Endothelial cell of umbilical vein (primary cell): ENCODE results near the gene NDUFAF8. TPM values are rescaled to one million over a fixed set of nuclear protein-coding genes. Genes with fewer than 3 reads are reported as not detected.
A peak's percentile ranks its signal among the peaks of the same experiment; 100 is the strongest.

ENCODE experiments used
- BruUV-seq: library from RNA; stranded (reverse); fragments of 400-500 nt; replicated peaks from 2 replicates; lab custom pipeline; 2021; lab: Mats Ljungman, UMichigan
- CTCF ChIA-PET: fragments of 300-600, 350-600 bp; sonication (Branson Sonifier 250); formaldehyde crosslinking; loops from one replicate; lab custom pipeline; 2021; ENCODE audit warnings: antibody characterized with exemption, inconsistent platforms; lab: Charles Lee
- POLR2A ChIA-PET: fragments of 300-600, 350-600 bp; sonication (Branson Sonifier 250); formaldehyde crosslinking; loops from one replicate; lab custom pipeline; 2021; ENCODE audit warnings: antibody characterized with exemption, inconsistent platforms; lab: Charles Lee
- DNase-seq: peaks from one replicate; pipeline ENCODE4 v3.0.0-alpha.2; 2011; ENCODE audit warnings: low read depth, low spot score
- FAIRE-seq: peaks from 2 replicates; lab custom pipeline; 2011; peaks lifted over from hg19 to GRCh38; lab: Jason Lieb, UNC
- H2AFZ ChIP-seq: 2 replicates; pipeline ENCODE4 v1.6.0; 2012; ENCODE audit warnings: low read depth, low read length, control low read depth, inconsistent platforms
- H3K27ac ChIP-seq: 2 replicates; pipeline ENCODE4 v1.5.1; 2011; ENCODE audit warnings: low read depth, mild to moderate bottlenecking, control low read depth, low read length, moderate library complexity; ENCODE audit not compliant: insufficient read depth
- H3K27me3 ChIP-seq, 2 experiments: 2 replicates each; pipeline versions ENCODE4 v1.6.0 to v1.6.1; 2011; ENCODE audit warnings: low read length in 2 of 2, mixed read lengths in 1 of 2; ENCODE audit not compliant: control insufficient read depth in 2 of 2, insufficient read depth in 2 of 2
- H3K36me3 ChIP-seq, 2 experiments: 2 replicates in 1 of 2; 3 replicates in 1 of 2; pipeline ENCODE4 v1.5.1; 2011; ENCODE audit warnings: low read length in 2 of 2, mild to moderate bottlenecking in 1 of 2, moderate library complexity in 1 of 2; ENCODE audit not compliant: control insufficient read depth in 2 of 2, insufficient read depth in 2 of 2; ENCODE audit errors: extremely low read depth in 1 of 2
- H3K4me1 ChIP-seq: 3 replicates; pipeline ENCODE4 v1.5.1; 2011; ENCODE audit warnings: mild to moderate bottlenecking, low read length; ENCODE audit not compliant: control insufficient read depth, insufficient read depth; ENCODE audit errors: extremely low read depth
- H3K4me2 ChIP-seq: 2 replicates; pipeline ENCODE4 v1.6.1; 2011; ENCODE audit warnings: low read length, control low read depth, mixed read lengths; ENCODE audit not compliant: insufficient read depth
- H3K4me3 ChIP-seq, 3 experiments: fragments of 200-600 bp in 1 of 3; sonication (generic), shearing (Covaris generic) in 1 of 3; replicated peaks in 1 of 3; 2 replicates each; pipeline ENCODE4 v1.5.1; 2011 to 2016; ENCODE audit warnings: control low read depth in 3 of 3, low read length in 3 of 3, mild to moderate bottlenecking in 2 of 3, inconsistent platforms in 1 of 3, low read depth in 1 of 3, moderate library complexity in 1 of 3; ENCODE audit not compliant: insufficient read depth in 1 of 3
- H3K79me2 ChIP-seq: 2 replicates; pipeline ENCODE4 v1.6.0; 2012; ENCODE audit warnings: low read length, inconsistent platforms; ENCODE audit not compliant: control insufficient read depth, insufficient read depth
- H3K9ac ChIP-seq: replicated peaks from 2 replicates; pipeline ENCODE3; 2011; ENCODE audit warnings: low read length, control low read depth; ENCODE audit not compliant: insufficient read depth; ENCODE audit errors: extremely low read depth
- H3K9me1 ChIP-seq: replicated peaks from 3 replicates; pipeline ENCODE4 v1.6.0; 2011; ENCODE audit warnings: mild to moderate bottlenecking, low read length; ENCODE audit not compliant: control insufficient read depth, insufficient read depth; ENCODE audit errors: extremely low read depth
- H3K9me3 ChIP-seq: replicated peaks from 2 replicates; pipeline ENCODE4 v1.5.1; 2012; ENCODE audit warnings: low read length, inconsistent platforms; ENCODE audit not compliant: control insufficient read depth, insufficient read depth
- H4K20me1 ChIP-seq: replicated peaks from 2 replicates; pipeline ENCODE3; 2011; ENCODE audit warnings: mild to moderate bottlenecking, low read length; ENCODE audit not compliant: control insufficient read depth, insufficient read depth; ENCODE audit errors: extremely low read depth
- EZH2 ChIP-seq: IDR thresholded peaks from 2 replicates; pipeline ENCODE4 v1.6.1; 2012; ENCODE audit warnings: borderline replicate concordance, low read depth, mild to moderate bottlenecking, moderate library complexity, low read length, inconsistent platforms; ENCODE audit not compliant: severe bottlenecking
- FOS ChIP-seq: IDR thresholded peaks from 2 replicates; pipeline ENCODE4 v1.6.1; 2011; ENCODE audit warnings: mild to moderate bottlenecking, low read length, moderate library complexity, borderline replicate concordance; ENCODE audit not compliant: insufficient read depth
- GATA2 ChIP-seq: IDR thresholded peaks from 2 replicates; pipeline ENCODE4 v1.7.0; 2011; ENCODE audit warnings: low read depth, mild to moderate bottlenecking, moderate library complexity, mixed read lengths, low read length; ENCODE audit not compliant: insufficient read length, insufficient read depth
- JUN ChIP-seq: IDR thresholded peaks from 2 replicates; pipeline ENCODE4 v1.6.1; 2011; ENCODE audit warnings: borderline replicate concordance, low read depth; ENCODE audit not compliant: insufficient read length, insufficient read depth
- MYC ChIP-seq: IDR thresholded peaks from one replicate; pipeline ENCODE4 v1.6.1; 2011; ENCODE audit warnings: mild to moderate bottlenecking, low read depth, low read length
- POLR2A ChIP-seq: IDR thresholded peaks from 2 replicates; pipeline ENCODE4 v1.6.1; 2012; ENCODE audit warnings: low read depth, mild to moderate bottlenecking, control low read depth, low read length
- POLR2AphosphoS5 ChIP-seq: IDR thresholded peaks from 2 replicates; pipeline ENCODE4 v1.6.1; 2012; ENCODE audit warnings: low read depth, mild to moderate bottlenecking, control low read depth, low read length, moderate library complexity; ENCODE audit not compliant: insufficient read depth
- dilution Hi-C: fragments of 300-500 bp; cut with MboI; formaldehyde crosslinking; loops from one replicate; pipeline ENCODE4 v1.15.0; 2019; ENCODE audit warnings: low sequenced_read_pairs; ENCODE audit not compliant: extremely low pct_ligation_motif_present
- intact Hi-C: fragments of 100-400 bp; cut with micrococcal nuclease; formaldehyde crosslinking; loops from one replicate; pipeline ENCODE4 v1.10.0; 2022
- polyA plus RNA-seq, 4 experiments: library from polyadenylated mRNA; depleted of rRNA in 3 of 4; stranded (reverse) in 3 of 4; unstranded in 1 of 4; fragments of >200 nt; gene quantifications; 2 replicates each; pipeline versions ENCODE4 v1.2.1 to v1.2.3, GENCODE V29; 2011 to 2012; ENCODE audit warnings: missing spikeins in 1 of 4
- total RNA-seq: library from RNA; stranded (reverse); gene quantifications from 2 replicates; pipeline ENCODE4 v1.2.3, GENCODE V29; 2021
- TF ChIP-seq, protein P1 (sequence below), 2 donors: IDR thresholded peaks; 1 replicate in 1 of 2; 2 replicates in 1 of 2; pipeline ENCODE4 v1.5.1; 2011; ENCODE audit warnings: low read length in 2 of 2, mild to moderate bottlenecking in 2 of 2, moderate library complexity in 2 of 2, control low read depth in 1 of 2, inconsistent platforms in 1 of 2, low read depth in 1 of 2; ENCODE audit not compliant: insufficient read depth in 1 of 2; ENCODE audit errors: extremely low read depth in 1 of 2
- TF ChIP-seq, protein P2 (sequence below): IDR thresholded peaks from 2 replicates; pipeline ENCODE4 v1.6.1; 2011; ENCODE audit not compliant: insufficient read depth, insufficient read length

Gene NDUFAF8
- total and polyA plus RNA-seq, 2 donors (not counting 3 experiments of a cell fraction or from before 2014, with no cell fraction given) = 61.5 to 83.9 TPM

- Histone ChIP-seq H3K79me2 (no peaks in the 10 kb centered on the region), H3K4me3 (no peak overlapping the region), H3K9ac (no peak overlapping the region), H3K27ac (no peak overlapping the region), H3K4me2 (no peak overlapping the region), H2AFZ (no peak overlapping the region), H3K9me3 (no peaks in the 10 kb centered on the region), H3K9me1 (no peaks in the 10 kb centered on the region), H3K36me3 (no peaks in the 10 kb centered on the region), H3K4me1 (no peaks in the 10 kb centered on the region), H4K20me1 (no peaks in the 10 kb centered on the region), H3K27me3 (no peaks in the 10 kb centered on the region)
- DNase-seq (peak; percentile 76), FAIRE-seq (peak; percentile 78)
- CTCF ChIA-PET = interaction anchor here (0.6 to 4.4 kb wide), 21 partner anchors 10 to 304 kb away, joined by 3 to 91 read pairs (median 4); partner anchors contain the start of genes CEP131, NDUFAF8 and TEPSIN
- POLR2A ChIA-PET = no interaction called here
- dilution Hi-C loops = no loop called here
- no TSS peak for BruUV-seq
- intact Hi-C loops = loop anchor here (1.0 kb wide), 1 partner anchor 59 kb away; no protein-coding TSS in a partner anchor
- TF ChIP-seq, protein P1, sequence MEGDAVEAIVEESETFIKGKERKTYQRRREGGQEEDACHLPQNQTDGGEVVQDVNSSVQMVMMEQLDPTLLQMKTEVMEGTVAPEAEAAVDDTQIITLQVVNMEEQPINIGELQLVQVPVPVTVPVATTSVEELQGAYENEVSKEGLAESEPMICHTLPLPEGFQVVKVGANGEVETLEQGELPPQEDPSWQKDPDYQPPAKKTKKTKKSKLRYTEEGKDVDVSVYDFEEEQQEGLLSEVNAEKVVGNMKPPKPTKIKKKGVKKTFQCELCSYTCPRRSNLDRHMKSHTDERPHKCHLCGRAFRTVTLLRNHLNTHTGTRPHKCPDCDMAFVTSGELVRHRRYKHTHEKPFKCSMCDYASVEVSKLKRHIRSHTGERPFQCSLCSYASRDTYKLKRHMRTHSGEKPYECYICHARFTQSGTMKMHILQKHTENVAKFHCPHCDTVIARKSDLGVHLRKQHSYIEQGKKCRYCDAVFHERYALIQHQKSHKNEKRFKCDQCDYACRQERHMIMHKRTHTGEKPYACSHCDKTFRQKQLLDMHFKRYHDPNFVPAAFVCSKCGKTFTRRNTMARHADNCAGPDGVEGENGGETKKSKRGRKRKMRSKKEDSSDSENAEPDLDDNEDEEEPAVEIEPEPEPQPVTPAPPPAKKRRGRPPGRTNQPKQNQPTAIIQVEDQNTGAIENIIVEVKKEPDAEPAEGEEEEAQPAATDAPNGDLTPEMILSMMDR (IDR thresholded peaks at IDR 0.05; ENCODE audit: extremely low read depth in 1 of 2, insufficient read depth in 1 of 2, low read depth in 1 of 2, low read length in 2 of 2) = peak; percentile 63 to 73
- no peak for TF ChIP-seq JUN
Observed at GRCh38 chr17:81200695-81201580, 38.2 kb upstream of the NDUFAF8 start.

DNA sequence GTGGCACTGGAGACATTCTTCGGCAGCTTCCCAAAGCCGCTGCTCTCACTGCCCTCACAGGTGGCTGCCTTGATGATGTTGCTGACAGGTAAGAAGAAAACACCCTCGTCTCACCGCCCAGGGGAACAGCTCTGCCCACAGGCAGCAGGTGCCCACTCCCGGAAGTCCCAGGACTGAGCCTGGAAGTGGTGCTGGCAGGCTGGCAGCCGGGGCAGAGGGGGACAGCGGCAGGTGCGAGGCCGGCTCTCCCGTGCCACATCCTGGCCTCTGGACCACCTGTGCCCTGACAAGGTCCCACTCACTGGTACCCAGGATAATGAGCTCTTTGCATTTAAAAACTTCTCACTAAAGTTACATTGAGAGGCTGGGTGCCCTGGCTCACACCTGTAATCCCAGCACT is 36.8 kb upstream of the NDUFAF8 start:
- Histone ChIP-seq H3K4me3 (no peak overlapping the region), H3K36me3 (peaks cover 0 to 4% of the 10 kb centered on the region in 2 experiments), H4K20me1 (no peaks in the 10 kb centered on the region), H3K79me2 (no peaks in the 10 kb centered on the region), H3K4me2 (no peak overlapping the region), H3K9me3 (no peaks in the 10 kb centered on the region), H3K4me1 (no peaks in the 10 kb centered on the region), H3K27ac (no peak overlapping the region), H3K9ac (no peak overlapping the region), H2AFZ (no peak overlapping the region), H3K27me3 (no peaks in the 10 kb centered on the region), H3K9me1 (no peaks in the 10 kb centered on the region)
- DNase-seq = no peak
- intact Hi-C loops (no loop called here), dilution Hi-C loops (no loop called here)
- TF ChIP-seq, protein P2, sequence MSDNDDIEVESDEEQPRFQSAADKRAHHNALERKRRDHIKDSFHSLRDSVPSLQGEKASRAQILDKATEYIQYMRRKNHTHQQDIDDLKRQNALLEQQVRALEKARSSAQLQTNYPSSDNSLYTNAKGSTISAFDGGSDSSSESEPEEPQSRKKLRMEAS = no peak
- no peak for TF ChIP-seq POLR2AphosphoS5
- TF ChIP-seq POLR2A = no peak
- TF ChIP-seq MYC = no peak
- no peak for TF ChIP-seq GATA2
- TF ChIP-seq, protein P1 (IDR thresholded peaks at IDR 0.05; ENCODE audit: extremely low read depth in 1 of 2, insufficient read depth in 1 of 2, low read depth in 1 of 2, low read length in 2 of 2) = no peak
- TF ChIP-seq EZH2 = no peak
- no peak for TF ChIP-seq JUN
- TF ChIP-seq FOS = no peak
- no peak for FAIRE-seq
- CTCF ChIA-PET = interaction anchor here (4.4 kb wide), 1 partner anchor 59 kb away, joined by 91 read pairs; no protein-coding TSS in a partner anchor
- no TSS peak for BruUV-seq
- POLR2A ChIA-PET = no interaction called here
